Stimulated activated naive CD4-positive, alpha-beta T cell treated with Interleukin-2 at 50 U/mL for 16 hours (primary cell): ENCODE data around the gene ARX.

ENCODE experiments used
- DNase-seq: peaks from one replicate; lab custom pipeline; 2025; lab: John Stamatoyannopoulos, UW

Gene ARX

GRCh38 chrX:25015486-25016360 lies at the start of gene ARX:
ARX (minus strand) TSS chrX:25015965; CDS start chrX:25015737, 228 bp downstream.
- DNase-seq: peak; percentile 13

- DNase-seq: no peak
Measured at GRCh38 chrX:25059273-25059672, 43.5 kb upstream of the ARX start.

- DNase-seq: no peak
Measured at GRCh38 chrX:25052798-25053534, 37.2 kb upstream of the ARX start.

GRCh38 chrX:25049971-25050370 lies 34.2 kb upstream of the ARX start:
- no peak for DNase-seq

GRCh38 chrX:25049357-25049756 lies 33.6 kb upstream of the ARX start:
- no peak for DNase-seq

- DNase-seq: no peak
Measured at GRCh38 chrX:25048178-25048577, 32.4 kb upstream of the ARX start.

GRCh38 chrX:25043192-25043591 lies 27.4 kb upstream of the ARX start:
- DNase-seq: no peak

GRCh38 chrX:25039036-25039435 lies 23.3 kb upstream of the ARX start:
- no peak for DNase-seq

- no peak for DNase-seq
Measured at GRCh38 chrX:25034889-25035288, 19.1 kb upstream of the ARX start.

- DNase-seq: no peak
Measured at GRCh38 chrX:25029288-25029825, 13.6 kb upstream of the ARX start.

GRCh38 chrX:25028726-25029125 lies 13.0 kb upstream of the ARX start:
- DNase-seq: no peak

- DNase-seq: no peak
Measured at GRCh38 chrX:25026576-25026975, 10.8 kb upstream of the ARX start.

GRCh38 chrX:25025615-25026014 lies 9.8 kb upstream of the ARX start:
- no peak for DNase-seq

- DNase-seq: no peak
Measured at GRCh38 chrX:25023908-25024307, 8.1 kb upstream of the ARX start.

- DNase-seq: no peak
Measured at GRCh38 chrX:25022499-25023325, 6.9 kb upstream of the ARX start.

- no peak for DNase-seq
Measured at GRCh38 chrX:25020905-25021449, 5.2 kb upstream of the ARX start.

- DNase-seq: no peak
Measured at GRCh38 chrX:25020391-25020904, 4.7 kb upstream of the ARX start.

- no peak for DNase-seq
Measured at GRCh38 chrX:25019707-25020390, 4.1 kb upstream of the ARX start.

- DNase-seq: no peak
Measured at GRCh38 chrX:25018682-25019081, 2.9 kb upstream of the ARX start.

- no peak for DNase-seq
Measured at GRCh38 chrX:25017667-25018247, 2.0 kb upstream of the ARX start.
